HepG2 (cell line): ENCODE results near the gene SLC25A11. TPM values are rescaled to one million over a fixed set of nuclear protein-coding genes. Genes with fewer than 3 reads are reported as not detected.

Experiments used
- ATF1 ChIP-seq: IDR thresholded peaks from 2 replicates; pipeline ENCODE4 v1.6.1; 2016; ENCODE audit warnings: mild to moderate bottlenecking, control low read depth
- FOXJ3 ChIP-seq: sonication (generic); formaldehyde crosslinking; IDR thresholded peaks from 2 replicates; pipeline ENCODE4 v1.4.0; 2020; ENCODE audit warnings: missing genetic modification reagents, mild to moderate bottlenecking, borderline replicate concordance
- HMGA1 ChIP-seq: sonication (generic); formaldehyde crosslinking; conservative IDR thresholded peaks from 2 replicates; pipeline ENCODE4 v1.4.0; 2020; ENCODE audit warnings: missing genetic modification reagents
- HNRNPH1 ChIP-seq: fragments of 200-400 bp; formaldehyde crosslinking; optimal IDR thresholded peaks from 2 replicates; pipeline ENCODE3; 2017; ENCODE audit warnings: mild to moderate bottlenecking, low read depth, low read length
- JUNB ChIP-seq: sonication (generic); formaldehyde crosslinking; IDR thresholded peaks from 2 replicates; pipeline ENCODE4 v1.8.0; 2022; ENCODE audit warnings: missing genetic modification reagents, mild to moderate bottlenecking, borderline replicate concordance
- KDM2A ChIP-seq: sonication (generic); formaldehyde crosslinking; IDR thresholded peaks from 2 replicates; pipeline ENCODE4 v1.4.0; 2020; ENCODE audit warnings: low read depth, missing genetic modification reagents, borderline replicate concordance
- KMT2A ChIP-seq: sonication (generic); formaldehyde crosslinking; IDR thresholded peaks from 2 replicates; pipeline ENCODE4 v1.4.0; 2020; ENCODE audit warnings: missing genetic modification reagents
- MTERF4 ChIP-seq: sonication (generic); formaldehyde crosslinking; IDR thresholded peaks from 2 replicates; pipeline ENCODE4 v1.8.0; 2023; ENCODE audit warnings: mild to moderate bottlenecking, missing genetic modification reagents
- MTF2 ChIP-seq: sonication (generic); formaldehyde crosslinking; IDR thresholded peaks from 2 replicates; pipeline ENCODE4 v1.5.0; 2020; ENCODE audit warnings: missing genetic modification reagents, borderline replicate concordance
- RFXAP ChIP-seq: sonication (generic); formaldehyde crosslinking; IDR thresholded peaks from 2 replicates; pipeline ENCODE4 v1.4.0; 2020; ENCODE audit warnings: missing genetic modification reagents, borderline replicate concordance
- RXRB ChIP-seq: IDR thresholded peaks from 2 replicates; pipeline ENCODE4 v1.6.1; 2016; ENCODE audit warnings: borderline replicate concordance, missing genetic modification reagents, missing compliant biosample characterization
- SYNCRIP ChIP-seq: fragments of 200-400 bp; formaldehyde crosslinking; IDR thresholded peaks from 2 replicates; pipeline ENCODE4 v1.6.1; 2018; ENCODE audit warnings: mild to moderate bottlenecking, low read depth, low read length; ENCODE audit not compliant: insufficient read depth
- TEAD3 ChIP-seq: optimal IDR thresholded peaks from 2 replicates; pipeline ENCODE3; 2016; ENCODE audit warnings: borderline replicate concordance
- ZNF709 ChIP-seq: sonication (generic); formaldehyde crosslinking; IDR thresholded peaks from 2 replicates; pipeline ENCODE4 v1.5.0; 2020; ENCODE audit warnings: mild to moderate bottlenecking, missing genetic modification reagents
- polyA plus RNA-seq, 8 experiments: library from polyadenylated mRNA; depleted of rRNA in 3 of 8; stranded (reverse) in 7 of 8; unstranded in 1 of 8; fragments of >200 nt; fragmentation: Illumina TruSeq in 4 of 8; extraction: Trizol in 4 of 8; gene quantifications; 2 replicates each; pipeline versions ENCODE4 v1.2.1 to v1.2.3, GENCODE V29; 2011 to 2016; ENCODE audit warnings: low read depth in 4 of 8, missing spikeins in 1 of 8, mixed read lengths in 1 of 8; ENCODE audit not compliant: insufficient read depth in 1 of 8
- total RNA-seq, 5 experiments: library from RNA; depleted of rRNA; stranded (reverse); fragments of >200 nt; fragmentation: Illumina TruSeq; extraction: Trizol; gene quantifications; 2 replicates each; pipeline ENCODE4 v1.2.3, GENCODE V29; 2016; ENCODE audit warnings: low read depth in 1 of 5
- TF ChIP-seq, protein P1 (sequence below): sonication (generic); formaldehyde crosslinking; IDR thresholded peaks from one replicate; pipeline ENCODE4 v1.5.1; 2020; ENCODE audit warnings: mild to moderate bottlenecking, missing genetic modification reagents; ENCODE audit errors: not compliant biosample characterization
- TF ChIP-seq, protein P2 (sequence below): sonication (generic); formaldehyde crosslinking; IDR thresholded peaks from 2 replicates; pipeline ENCODE4 v1.5.1; 2020; ENCODE audit warnings: mild to moderate bottlenecking, missing genetic modification reagents, moderate library complexity
- TF ChIP-seq, protein P3 (sequence below): sonication (generic); formaldehyde crosslinking; IDR thresholded peaks from 2 replicates; pipeline ENCODE4 v1.4.0; 2020; ENCODE audit warnings: mild to moderate bottlenecking, missing genetic modification reagents

SLC25A11 gene
- total and polyA plus RNA-seq, 2 of the 13 experiments (the other 11 are each of a cell fraction or from before 2014, with no cell fraction given) = 35.4 to 47.2 TPM

DNA sequence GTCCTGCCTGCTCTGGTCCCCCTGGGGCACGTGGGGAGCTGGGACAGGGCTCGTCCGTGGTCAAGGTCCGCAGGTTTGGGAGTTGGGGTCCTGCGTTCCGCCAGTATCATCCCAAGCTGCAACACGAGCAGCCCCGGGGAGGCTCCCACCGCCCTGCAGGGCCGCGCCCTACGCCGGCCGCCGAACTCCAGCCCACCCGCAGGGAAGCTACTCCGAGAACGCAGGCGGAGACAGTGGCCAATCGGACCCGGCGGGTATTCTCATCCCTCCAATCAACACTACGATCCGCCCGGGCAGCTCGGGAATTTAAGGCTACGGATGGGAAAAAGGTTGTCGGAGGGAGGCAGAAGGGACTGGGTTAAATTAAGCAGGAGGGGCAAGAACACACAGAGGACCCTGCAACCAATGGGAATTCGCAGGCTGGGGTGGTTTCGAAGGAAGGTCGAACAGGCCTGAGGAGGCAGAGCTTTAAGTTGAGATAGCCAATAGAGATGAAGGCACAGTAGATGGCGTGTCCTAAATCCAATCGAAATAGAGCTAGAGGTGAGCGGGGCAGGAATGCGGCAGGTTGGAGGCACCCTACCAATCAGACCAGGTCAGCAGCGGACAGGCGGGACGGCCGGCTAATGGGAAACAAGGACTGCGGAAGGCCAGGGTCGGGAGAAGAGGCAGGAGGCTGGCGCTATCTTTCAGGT lies 27.1 kb upstream of the SLC25A11 start (continued):
- TF ChIP-seq, protein P1, sequence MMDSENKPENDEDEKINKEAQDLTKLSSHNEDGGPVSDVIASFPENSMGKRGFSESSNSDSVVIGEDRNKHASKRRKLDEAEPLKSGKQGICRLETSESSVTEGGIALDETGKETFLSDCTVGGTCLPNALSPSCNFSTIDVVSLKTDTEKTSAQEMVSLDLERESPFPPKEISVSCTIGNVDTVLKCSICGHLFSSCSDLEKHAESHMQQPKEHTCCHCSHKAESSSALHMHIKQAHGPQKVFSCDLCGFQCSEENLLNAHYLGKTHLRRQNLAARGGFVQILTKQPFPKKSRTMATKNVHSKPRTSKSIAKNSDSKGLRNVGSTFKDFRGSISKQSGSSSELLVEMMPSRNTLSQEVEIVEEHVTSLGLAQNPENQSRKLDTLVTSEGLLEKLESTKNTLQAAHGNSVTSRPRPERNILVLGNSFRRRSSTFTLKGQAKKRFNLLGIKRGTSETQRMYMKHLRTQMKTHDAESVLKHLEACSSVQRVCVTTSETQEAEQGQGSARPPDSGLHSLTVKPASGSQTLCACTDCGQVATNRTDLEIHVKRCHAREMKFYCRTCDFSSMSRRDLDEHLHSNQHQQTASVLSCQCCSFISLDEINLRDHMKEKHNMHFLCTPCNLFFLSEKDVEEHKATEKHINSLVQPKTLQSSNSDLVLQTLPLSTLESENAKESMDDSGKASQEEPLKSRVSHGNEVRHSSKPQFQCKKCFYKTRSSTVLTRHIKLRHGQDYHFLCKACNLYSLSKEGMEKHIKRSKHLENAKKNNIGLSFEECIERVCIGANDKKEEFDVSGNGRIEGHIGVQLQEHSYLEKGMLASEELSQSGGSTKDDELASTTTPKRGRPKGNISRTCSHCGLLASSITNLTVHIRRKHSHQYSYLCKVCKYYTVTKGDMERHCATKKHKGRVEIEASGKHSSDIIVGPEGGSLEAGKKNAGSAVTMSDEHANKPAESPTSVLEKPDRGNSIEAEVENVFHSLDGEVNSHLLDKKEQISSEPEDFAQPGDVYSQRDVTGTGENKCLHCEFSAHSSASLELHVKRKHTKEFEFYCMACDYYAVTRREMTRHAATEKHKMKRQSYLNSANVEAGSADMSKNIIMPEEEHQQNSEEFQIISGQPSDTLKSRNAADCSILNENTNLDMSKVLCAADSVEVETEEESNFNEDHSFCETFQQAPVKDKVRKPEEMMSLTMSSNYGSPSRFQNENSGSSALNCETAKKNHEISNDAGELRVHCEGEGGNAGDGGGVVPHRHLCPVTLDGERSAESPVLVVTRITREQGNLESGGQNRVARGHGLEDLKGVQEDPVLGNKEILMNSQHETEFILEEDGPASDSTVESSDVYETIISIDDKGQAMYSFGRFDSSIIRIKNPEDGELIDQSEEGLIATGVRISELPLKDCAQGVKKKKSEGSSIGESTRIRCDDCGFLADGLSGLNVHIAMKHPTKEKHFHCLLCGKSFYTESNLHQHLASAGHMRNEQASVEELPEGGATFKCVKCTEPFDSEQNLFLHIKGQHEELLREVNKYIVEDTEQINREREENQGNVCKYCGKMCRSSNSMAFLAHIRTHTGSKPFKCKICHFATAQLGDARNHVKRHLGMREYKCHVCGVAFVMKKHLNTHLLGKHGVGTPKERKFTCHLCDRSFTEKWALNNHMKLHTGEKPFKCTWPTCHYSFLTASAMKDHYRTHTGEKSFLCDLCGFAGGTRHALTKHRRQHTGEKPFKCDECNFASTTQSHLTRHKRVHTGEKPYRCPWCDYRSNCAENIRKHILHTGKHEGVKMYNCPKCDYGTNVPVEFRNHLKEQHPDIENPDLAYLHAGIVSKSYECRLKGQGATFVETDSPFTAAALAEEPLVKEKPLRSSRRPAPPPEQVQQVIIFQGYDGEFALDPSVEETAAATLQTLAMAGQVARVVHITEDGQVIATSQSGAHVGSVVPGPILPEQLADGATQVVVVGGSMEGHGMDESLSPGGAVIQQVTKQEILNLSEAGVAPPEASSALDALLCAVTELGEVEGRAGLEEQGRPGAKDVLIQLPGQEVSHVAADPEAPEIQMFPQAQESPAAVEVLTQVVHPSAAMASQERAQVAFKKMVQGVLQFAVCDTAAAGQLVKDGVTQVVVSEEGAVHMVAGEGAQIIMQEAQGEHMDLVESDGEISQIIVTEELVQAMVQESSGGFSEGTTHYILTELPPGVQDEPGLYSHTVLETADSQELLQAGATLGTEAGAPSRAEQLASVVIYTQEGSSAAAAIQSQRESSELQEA (CRISPR knock-in tag) = no peak
- no peak for TF ChIP-seq ZNF709 (CRISPR knock-in tag)
- TF ChIP-seq RXRB (CRISPR knock-in tag) = peak; percentile 31; the same call in 1 of the 2 replicates
- TF ChIP-seq KMT2A = peak; percentile 15; the same call in 1 of the 2 replicates
- TF ChIP-seq, protein P2, sequence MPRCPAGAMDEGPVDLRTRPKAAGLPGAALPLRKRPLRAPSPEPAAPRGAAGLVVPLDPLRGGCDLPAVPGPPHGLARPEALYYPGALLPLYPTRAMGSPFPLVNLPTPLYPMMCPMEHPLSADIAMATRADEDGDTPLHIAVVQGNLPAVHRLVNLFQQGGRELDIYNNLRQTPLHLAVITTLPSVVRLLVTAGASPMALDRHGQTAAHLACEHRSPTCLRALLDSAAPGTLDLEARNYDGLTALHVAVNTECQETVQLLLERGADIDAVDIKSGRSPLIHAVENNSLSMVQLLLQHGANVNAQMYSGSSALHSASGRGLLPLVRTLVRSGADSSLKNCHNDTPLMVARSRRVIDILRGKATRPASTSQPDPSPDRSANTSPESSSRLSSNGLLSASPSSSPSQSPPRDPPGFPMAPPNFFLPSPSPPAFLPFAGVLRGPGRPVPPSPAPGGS (CRISPR knock-in tag) = peak; percentile 75
- 0 out of 2 replicates have a peak, but pooled peaks have one; percentile 70 for TF ChIP-seq RFXAP (CRISPR knock-in tag)
- peak; percentile 85 for TF ChIP-seq ATF1
- TF ChIP-seq MTF2 (CRISPR knock-in tag) = no peak
- TF ChIP-seq KDM2A (CRISPR knock-in tag) = peak; percentile 45; the same call in 1 of the 2 replicates
- no peak for TF ChIP-seq FOXJ3 (CRISPR knock-in tag)
- TF ChIP-seq SYNCRIP = no peak
- no peak for TF ChIP-seq JUNB (CRISPR knock-in tag)
- peak; percentile 91 for TF ChIP-seq TEAD3 (CRISPR knock-in tag)
- no peak for TF ChIP-seq MTERF4
- TF ChIP-seq, protein P3, sequence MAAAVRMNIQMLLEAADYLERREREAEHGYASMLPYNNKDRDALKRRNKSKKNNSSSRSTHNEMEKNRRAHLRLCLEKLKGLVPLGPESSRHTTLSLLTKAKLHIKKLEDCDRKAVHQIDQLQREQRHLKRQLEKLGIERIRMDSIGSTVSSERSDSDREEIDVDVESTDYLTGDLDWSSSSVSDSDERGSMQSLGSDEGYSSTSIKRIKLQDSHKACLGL (CRISPR knock-in tag) = peak; percentile 55; the same call in 1 of the 2 replicates
- no peak for TF ChIP-seq HMGA1 (CRISPR knock-in tag)
- no peak for TF ChIP-seq HNRNPH1
